BJ (cell line): ENCODE measurements around the gene B4GALT7. TPM values are rescaled to one million over a fixed set of nuclear protein-coding genes. Genes with fewer than 3 reads are reported as not detected.

ENCODE experiments used
- CTCF ChIA-PET: fragments of 350-600 bp; formaldehyde crosslinking; extraction: SDS; loops from one replicate; lab custom pipeline; 2021; ENCODE audit warnings: antibody characterized with exemption, inconsistent platforms; lab: Yijun Ruan, JAX
- POLR2A ChIA-PET: fragments of 300-600 bp; sonication (Branson Sonifier 250); formaldehyde crosslinking; extraction: SDS; loops from one replicate; lab custom pipeline; 2021; ENCODE audit warnings: antibody characterized with exemption; lab: Charles Lee
- DNase-seq: peaks from one replicate; pipeline ENCODE4 v3.0.0-alpha.2; 2011; ENCODE audit warnings: low read depth
- H3K27me3 ChIP-seq: 2 replicates; pipeline ENCODE4 v1.6.0; 2011; ENCODE audit warnings: low read length; ENCODE audit not compliant: control insufficient read depth, insufficient read depth
- H3K36me3 ChIP-seq: 2 replicates; pipeline ENCODE4 v1.5.1; 2011; ENCODE audit warnings: low read length; ENCODE audit not compliant: control insufficient read depth, insufficient read depth
- H3K4me3 ChIP-seq: 2 replicates; pipeline ENCODE4 v1.5.1; 2011; ENCODE audit warnings: low read depth, mild to moderate bottlenecking, control low read depth, low read length
- polyA plus RNA-seq: library from polyadenylated mRNA; depleted of rRNA; stranded (reverse); fragments of >200 nt; gene quantifications from 2 replicates; pipeline ENCODE4 v1.2.3, GENCODE V29; 2011
- TF ChIP-seq, protein P1 (sequence below): IDR thresholded peaks from 2 replicates; pipeline ENCODE4 v1.5.1; 2011; ENCODE audit warnings: low read depth, mild to moderate bottlenecking, control low read depth, inconsistent platforms, low read length, moderate library complexity; ENCODE audit not compliant: insufficient read depth

B4GALT7 gene
- polyA plus RNA-seq, 1 experiment, result 39.5 TPM

GRCh38 chr5:177608243-177609075 lies 8.5 kb downstream of the B4GALT7 start:
- POLR2A ChIA-PET, result no interaction called here
- TF ChIP-seq, protein P1, sequence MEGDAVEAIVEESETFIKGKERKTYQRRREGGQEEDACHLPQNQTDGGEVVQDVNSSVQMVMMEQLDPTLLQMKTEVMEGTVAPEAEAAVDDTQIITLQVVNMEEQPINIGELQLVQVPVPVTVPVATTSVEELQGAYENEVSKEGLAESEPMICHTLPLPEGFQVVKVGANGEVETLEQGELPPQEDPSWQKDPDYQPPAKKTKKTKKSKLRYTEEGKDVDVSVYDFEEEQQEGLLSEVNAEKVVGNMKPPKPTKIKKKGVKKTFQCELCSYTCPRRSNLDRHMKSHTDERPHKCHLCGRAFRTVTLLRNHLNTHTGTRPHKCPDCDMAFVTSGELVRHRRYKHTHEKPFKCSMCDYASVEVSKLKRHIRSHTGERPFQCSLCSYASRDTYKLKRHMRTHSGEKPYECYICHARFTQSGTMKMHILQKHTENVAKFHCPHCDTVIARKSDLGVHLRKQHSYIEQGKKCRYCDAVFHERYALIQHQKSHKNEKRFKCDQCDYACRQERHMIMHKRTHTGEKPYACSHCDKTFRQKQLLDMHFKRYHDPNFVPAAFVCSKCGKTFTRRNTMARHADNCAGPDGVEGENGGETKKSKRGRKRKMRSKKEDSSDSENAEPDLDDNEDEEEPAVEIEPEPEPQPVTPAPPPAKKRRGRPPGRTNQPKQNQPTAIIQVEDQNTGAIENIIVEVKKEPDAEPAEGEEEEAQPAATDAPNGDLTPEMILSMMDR, result no peak
- CTCF ChIA-PET, result interaction anchor here (0.7 to 2.8 kb wide), 7 partner anchors 9 to 376 kb away, joined by 3 to 18 read pairs (median 4); partner anchors contain the start of gene DDX41
- Histone ChIP-seq H3K4me3 (no peak overlapping the region), H3K27me3 (no peaks in the 10 kb centered on the region), H3K36me3 (peaks cover 20% of the 10 kb centered on the region)
- DNase-seq, result no peak

GRCh38 chr5:177609076-177610059 lies 9.4 kb downstream of the B4GALT7 start:
- POLR2A ChIA-PET, result interaction anchor here (0.6 kb wide), 1 partner anchor 21 kb away, joined by 3 read pairs; no protein-coding TSS in a partner anchor
- DNase-seq, result no peak
- CTCF ChIA-PET, result interaction anchor here (0.7 to 2.8 kb wide), 3 partner anchors 8 to 375 kb away, joined by 3 to 18 read pairs (median 5); no protein-coding TSS in a partner anchor

GRCh38 chr5:177610131-177610769 lies 10.3 kb downstream of the B4GALT7 start:
- ChIA-PET POLR2A (no interaction called here), CTCF (no interaction called here)
- Histone ChIP-seq H3K4me3 (no peak overlapping the region), H3K36me3 (peaks cover 18% of the 10 kb centered on the region), H3K27me3 (no peaks in the 10 kb centered on the region)
- TF ChIP-seq, protein P1, result no peak
- DNase-seq, result no peak

More at GRCh38 chr5:177609076-177610059, 9.4 kb downstream of the B4GALT7 start:
- H3K27me3 ChIP-seq, result no peaks in the 10 kb centered on the region
- peaks cover 18% of the 10 kb centered on the region for H3K36me3 ChIP-seq
- TF ChIP-seq, protein P1, result no peak
- H3K4me3 ChIP-seq, result no peak overlapping the region

DNA sequence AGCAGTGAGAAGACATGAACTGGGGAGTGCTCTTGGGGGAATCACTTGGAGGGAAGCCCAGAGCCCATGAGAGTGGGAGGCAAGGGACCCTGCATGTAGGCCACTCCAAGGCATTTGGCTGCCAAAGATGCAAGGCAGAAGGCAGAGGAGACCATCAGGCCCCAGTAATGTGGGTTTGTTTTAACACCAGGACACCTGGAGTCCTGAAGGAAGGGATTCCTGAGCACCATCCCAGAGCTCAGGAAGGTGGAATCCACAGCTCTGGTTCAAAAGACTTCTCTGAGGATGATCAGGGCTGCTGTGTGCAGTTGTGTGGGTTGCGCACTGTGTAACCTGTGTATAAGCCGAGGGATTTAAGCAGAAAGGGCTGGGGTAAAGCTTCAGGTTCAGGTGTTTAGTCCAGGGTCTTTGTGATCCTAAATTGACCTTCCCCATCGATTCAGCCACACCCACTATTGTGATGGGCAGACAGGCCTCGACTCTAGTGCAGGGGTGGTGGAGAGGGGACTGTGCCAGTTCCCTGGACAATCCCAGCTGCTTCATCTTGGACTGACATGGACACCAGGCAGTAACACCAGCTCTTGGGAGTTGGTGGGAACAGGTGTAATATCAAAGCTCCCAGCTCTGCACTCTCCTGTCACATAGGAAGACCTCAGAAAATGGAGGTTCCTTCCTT lies 11.0 kb downstream of the B4GALT7 start:
- Histone ChIP-seq H3K4me3 (no peak overlapping the region), H3K27me3 (no peaks in the 10 kb centered on the region), H3K36me3 (peaks cover 15% of the 10 kb centered on the region)
- POLR2A ChIA-PET, result no interaction called here
- CTCF ChIA-PET, result no interaction called here
- DNase-seq, result no peak
- TF ChIP-seq, protein P1, result no peak
